NB4 (cell line): ENCODE measurements around the gene S100A10.

ENCODE experiments used
- CTCF ChIP-seq: IDR thresholded peaks from one replicate; pipeline ENCODE4 v1.5.1; 2012; ENCODE audit warnings: low read depth, low read length
- MAX ChIP-seq: IDR thresholded peaks from 2 replicates; pipeline ENCODE4 v1.6.1; 2011; ENCODE audit warnings: low read depth, low read length
- MYC ChIP-seq: IDR thresholded peaks from 2 replicates; pipeline ENCODE4 v1.6.1; 2011; ENCODE audit warnings: low read depth, low read length
- POLR2A ChIP-seq: IDR thresholded peaks from 2 replicates; pipeline ENCODE4 v1.6.1; 2011; ENCODE audit warnings: mild to moderate bottlenecking; ENCODE audit not compliant: insufficient read length; ENCODE audit errors: extremely low read depth

GRCh38 chr1:151942882-151943281, 50.8 kb downstream of the S100A10 start:
- no peak for TF ChIP-seq POLR2A
- TF ChIP-seq CTCF: no peak
- no peak for TF ChIP-seq MYC
- TF ChIP-seq MAX: no peak
